IMR-90 (cell line): ENCODE measurements around the gene INO80E. TPM values are rescaled to one million over a fixed set of nuclear protein-coding genes. Genes with fewer than 3 reads are reported as not detected.

Source experiments
- ATAC-seq: fragments of 200-7000 bp; cut with Tn5 transposase; 2 replicates; pipeline ENCODE4 v1.9.1; 2020; ENCODE audit warnings: low read depth, mild to moderate bottlenecking, moderate library complexity
- BruUV-seq: library from RNA; stranded (reverse); fragments of 400-500 nt; replicated peaks from 2 replicates; lab custom pipeline; 2021; lab: Mats Ljungman, UMichigan
- CTCF ChIA-PET: fragments of 300-600 bp; formaldehyde crosslinking; extraction: SDS; loops from one replicate; lab custom pipeline; 2021; ENCODE audit warnings: antibody characterized with exemption; lab: Yijun Ruan, JAX
- POLR2A ChIA-PET: fragments of 300-600 bp; sonication (Branson Sonifier 250); formaldehyde crosslinking; loops from one replicate; lab custom pipeline; 2022; ENCODE audit warnings: antibody characterized with exemption; ENCODE audit not compliant: unreplicated experiment; lab: Charles Lee
- DNase-seq: peaks from one replicate; pipeline ENCODE4 v3.0.0; 2013
- H2AFZ ChIP-seq: replicated peaks from 2 replicates; pipeline ENCODE3; 2013; ENCODE audit warnings: low read length, mild to moderate bottlenecking; ENCODE audit not compliant: poor library complexity
- H2AK5ac ChIP-seq: 2 replicates; pipeline ENCODE4 v1.6.1; 2013; ENCODE audit warnings: low read depth, low read length, inconsistent platforms
- H2AK9ac ChIP-seq: replicated peaks from 2 replicates; pipeline ENCODE3; 2013; ENCODE audit warnings: mild to moderate bottlenecking, low read depth, low read length, moderate library complexity; ENCODE audit not compliant: poor library complexity
- H2BK120ac ChIP-seq: 2 replicates; pipeline ENCODE4 v1.6.1; 2013; ENCODE audit warnings: low read depth, low read length, inconsistent platforms
- H2BK15ac ChIP-seq: 3 replicates; pipeline ENCODE4 v1.6.1; 2013; ENCODE audit warnings: low read depth, low read length, inconsistent platforms
- H2BK20ac ChIP-seq: 2 replicates; pipeline ENCODE4 v1.6.1; 2013; ENCODE audit warnings: low read depth, mild to moderate bottlenecking, inconsistent platforms, low read length, moderate library complexity
- H2BK5ac ChIP-seq: 2 replicates; pipeline ENCODE4 v1.6.1; 2013; ENCODE audit warnings: mild to moderate bottlenecking, low read depth, low read length, inconsistent platforms; ENCODE audit not compliant: poor library complexity, severe bottlenecking
- H3K14ac ChIP-seq: replicated peaks from 2 replicates; pipeline ENCODE4 v1.6.1; 2013; ENCODE audit warnings: low read depth, low read length, inconsistent platforms
- H3K18ac ChIP-seq: 2 replicates; pipeline ENCODE4 v1.6.1; 2013; ENCODE audit warnings: low read depth, low read length, control low read depth
- H3K23ac ChIP-seq: 2 replicates; pipeline ENCODE4 v1.6.1; 2013; ENCODE audit warnings: low read depth, low read length, inconsistent platforms
- H3K27ac ChIP-seq: 2 replicates; pipeline ENCODE4 v1.5.1; 2013; ENCODE audit warnings: mild to moderate bottlenecking, control low read depth, low read length; ENCODE audit not compliant: insufficient read depth
- H3K27me3 ChIP-seq: 2 replicates; pipeline ENCODE4 v1.6.1; 2013; ENCODE audit warnings: low read length; ENCODE audit not compliant: control insufficient read depth, insufficient read depth
- H3K36me3 ChIP-seq: 2 replicates; pipeline ENCODE4 v1.6.1; 2013; ENCODE audit warnings: low read length, mixed read lengths; ENCODE audit not compliant: control insufficient read depth, insufficient read depth
- H3K4ac ChIP-seq: 2 replicates; pipeline ENCODE4 v1.6.1; 2013; ENCODE audit warnings: low read depth, low read length, inconsistent platforms
- H3K4me1 ChIP-seq: 2 replicates; pipeline ENCODE4 v1.6.1; 2013; ENCODE audit warnings: low read length, mixed read lengths; ENCODE audit not compliant: control insufficient read depth, insufficient read depth
- H3K4me2 ChIP-seq: 2 replicates; pipeline ENCODE4 v1.6.1; 2013; ENCODE audit warnings: low read depth, mild to moderate bottlenecking, control low read depth, low read length, moderate library complexity
- H3K4me3 ChIP-seq: 2 replicates; pipeline ENCODE4 v1.5.1; 2013; ENCODE audit warnings: low read depth, mild to moderate bottlenecking, control low read depth, low read length, moderate library complexity; ENCODE audit not compliant: insufficient read depth
- H3K56ac ChIP-seq: 2 replicates; pipeline ENCODE4 v1.6.1; 2013; ENCODE audit warnings: low read length, inconsistent platforms; ENCODE audit not compliant: insufficient read depth; ENCODE audit errors: extremely low read depth
- H3K79me1 ChIP-seq, 2 experiments: 2 replicates each; pipeline ENCODE4 v1.6.1; 2013; ENCODE audit warnings: low read length in 2 of 2, inconsistent platforms in 1 of 2, low read depth in 1 of 2
- H3K9ac ChIP-seq: 2 replicates; pipeline ENCODE4 v1.6.1; 2013; ENCODE audit warnings: low read depth, low read length, control low read depth
- H3K9me1 ChIP-seq: 2 replicates; pipeline ENCODE4 v1.6.1; 2013; ENCODE audit warnings: low read length, inconsistent platforms; ENCODE audit not compliant: insufficient read depth
- H3K9me3 ChIP-seq: 2 replicates; pipeline ENCODE4 v1.6.1; 2013; ENCODE audit warnings: low read length; ENCODE audit not compliant: control insufficient read depth, insufficient read depth
- H4K20me1 ChIP-seq: 2 replicates; pipeline ENCODE4 v1.6.1; 2013; ENCODE audit warnings: low read length, inconsistent platforms; ENCODE audit not compliant: insufficient read depth
- H4K5ac ChIP-seq: 2 replicates; pipeline ENCODE4 v1.6.1; 2013; ENCODE audit warnings: mild to moderate bottlenecking, low read depth, low read length, control low read depth
- H4K8ac ChIP-seq, 2 experiments: 2 replicates each; pipeline ENCODE4 v1.6.1; 2013; ENCODE audit warnings: low read depth in 2 of 2, low read length in 2 of 2, control low read depth in 1 of 2, inconsistent platforms in 1 of 2
- H4K91ac ChIP-seq: 2 replicates; pipeline ENCODE4 v1.6.1; 2013; ENCODE audit warnings: low read depth, low read length, inconsistent platforms; ENCODE audit not compliant: insufficient read depth
- BHLHE40 ChIP-seq: fragments of 150-350 bp; IDR thresholded peaks from 2 replicates; pipeline ENCODE4 v1.6.1; 2016; ENCODE audit warnings: mild to moderate bottlenecking, low read depth, low read length
- CEBPB ChIP-seq: IDR thresholded peaks from 2 replicates; pipeline ENCODE4 v1.6.1; 2012; ENCODE audit warnings: low read depth, low read length, improper control_type of control experiment
- CHD1 ChIP-seq: IDR thresholded peaks from 2 replicates; pipeline ENCODE4 v1.6.1; 2012; ENCODE audit warnings: low read depth, low read length, improper control_type of control experiment
- FOS ChIP-seq: fragments of 150-350 bp; IDR thresholded peaks from 2 replicates; pipeline ENCODE4 v1.6.1; 2016; ENCODE audit warnings: low read depth, low read length
- MAFK ChIP-seq: IDR thresholded peaks from 2 replicates; pipeline ENCODE4 v1.6.1; 2012; ENCODE audit warnings: low read depth, low read length, improper control_type of control experiment
- MAZ ChIP-seq: IDR thresholded peaks from 2 replicates; pipeline ENCODE4 v1.6.1; 2012; ENCODE audit warnings: low read depth, mild to moderate bottlenecking, low read length, improper control_type of control experiment, moderate library complexity, borderline replicate concordance
- MXI1 ChIP-seq: IDR thresholded peaks from 2 replicates; pipeline ENCODE4 v1.6.1; 2012; ENCODE audit warnings: low read depth, mild to moderate bottlenecking, low read length, moderate library complexity, borderline replicate concordance
- NFE2L2 ChIP-seq: fragments of 150-350 bp; IDR thresholded peaks from 2 replicates; pipeline ENCODE4 v1.6.1; 2016; ENCODE audit warnings: low read depth, mild to moderate bottlenecking, low read length
- POLR2A ChIP-seq: IDR thresholded peaks from 2 replicates; pipeline ENCODE4 v1.6.1; 2012; ENCODE audit warnings: mild to moderate bottlenecking, low read depth, low read length
- RAD21 ChIP-seq: IDR thresholded peaks from 2 replicates; pipeline ENCODE4 v1.6.1; 2012; ENCODE audit warnings: low read length, improper control_type of control experiment
- RCOR1 ChIP-seq: IDR thresholded peaks from 2 replicates; pipeline ENCODE4 v1.6.1; 2012; ENCODE audit warnings: mild to moderate bottlenecking, low read length, improper control_type of control experiment; ENCODE audit not compliant: insufficient replicate concordance
- RFX5 ChIP-seq: IDR thresholded peaks from 2 replicates; pipeline ENCODE4 v1.8.0; 2012; ENCODE audit warnings: low read depth, mild to moderate bottlenecking, low read length, moderate library complexity
- SMC3 ChIP-seq: fragments of 150-350 bp; IDR thresholded peaks from 2 replicates; pipeline ENCODE4 v1.6.1; 2016; ENCODE audit warnings: low read depth, mild to moderate bottlenecking, antibody characterized with exemption, low read length, moderate library complexity
- WGBS, 2 experiments: methylation state at CpG; one replicate each; pipeline versions ENCODE4 v1.1.5 to v1.1.7; 2013; ENCODE audit warnings: missing lambda C conversion rate in 2 of 2; ENCODE audit not compliant: insufficient read length in 1 of 2; ENCODE audit errors: extremely low coverage in 2 of 2; 5-methylcytosine and 5-hydroxymethylcytosine counted together
- dilution Hi-C: fragments of 300-500 bp; cut with HindIII; formaldehyde crosslinking; loops from one replicate; pipeline ENCODE4 v1.14.3; 2018; ENCODE audit warnings: low sequenced_read_pairs; ENCODE audit not compliant: unreplicated experiment
- in situ Hi-C: fragments of 300-500 bp; cut with MboI; formaldehyde crosslinking; loops from 3 replicates; pipeline ENCODE4 v1.14.3; 2019; ENCODE audit warnings: low sequenced_read_pairs, inconsistent platforms, mixed read lengths
- intact Hi-C: fragments of 100-400 bp; cut with micrococcal nuclease; formaldehyde crosslinking; loops from 2 replicates; pipeline ENCODE4 v1.10.0; 2022
- polyA plus RNA-seq, 3 experiments: library from polyadenylated mRNA; depleted of rRNA; stranded (reverse); fragments of >200 nt; gene quantifications; 2 replicates each; pipeline ENCODE4 v1.2.3, GENCODE V29; 2012; ENCODE audit warnings: low replicate concordance in 1 of 3
- total RNA-seq: library from RNA; depleted of rRNA; stranded (reverse); fragments of >200 nt; gene quantifications from 2 replicates; pipeline ENCODE4 v1.2.3, GENCODE V29; 2012
- TF ChIP-seq, protein P1 (sequence below): fragments of 150-350 bp; IDR thresholded peaks from 2 replicates; pipeline ENCODE4 v1.6.1; 2016; ENCODE audit warnings: low read depth, mild to moderate bottlenecking, low read length, moderate library complexity, borderline replicate concordance
- TF ChIP-seq, protein P2 (sequence below): conservative IDR thresholded peaks from 2 replicates; pipeline ENCODE4 v1.5.1; 2012; ENCODE audit warnings: mild to moderate bottlenecking, low read depth, low read length, improper control_type of control experiment
- TF ChIP-seq, protein P3 (sequence below): fragments of 150-350 bp; IDR thresholded peaks from 2 replicates; pipeline ENCODE4 v1.6.1; 2017; ENCODE audit warnings: mild to moderate bottlenecking, antibody characterized with exemption, low read length, low read depth

INO80E gene
- total and polyA plus RNA-seq, 2 of the 4 experiments (the other 2 are of a cell fraction): 40.9 to 42.1 TPM

DNA sequence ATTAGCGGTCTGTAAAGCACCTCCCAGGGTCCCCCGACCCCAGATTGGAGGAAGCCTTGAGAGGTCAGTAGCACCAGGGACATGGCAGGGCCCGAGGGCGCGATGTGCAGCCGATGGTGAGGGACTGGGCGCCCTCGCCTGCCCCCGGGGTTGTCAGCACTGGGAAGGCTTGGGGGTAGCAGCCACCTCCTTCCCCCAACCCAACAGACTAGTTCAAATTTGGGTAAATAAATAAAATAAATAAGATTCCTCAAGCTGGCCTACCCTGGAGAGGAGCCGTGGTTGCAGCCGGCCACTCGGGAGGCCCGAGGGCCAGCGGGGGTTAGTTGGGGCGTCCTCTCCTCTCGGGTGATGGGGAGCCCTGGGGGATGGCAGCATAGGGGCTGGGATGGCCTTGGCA, 28.4 kb downstream of the INO80E start:
- Histone ChIP-seq H3K23ac (no peak overlapping the region), H2BK120ac (no peak overlapping the region), H3K9ac (no peak overlapping the region), H3K4ac (no peak overlapping the region), H3K4me2 (no peak overlapping the region), H3K4me3 (no peak overlapping the region), H2AFZ (no peak overlapping the region), H4K5ac (no peak overlapping the region), H4K20me1 (0 out of 2 replicates have a peak, but pooled peaks cover 9% of the 10 kb centered on the region), H3K36me3 (no peaks in the 10 kb centered on the region), H3K79me1 (no peaks in the 10 kb centered on the region), H3K56ac (no peak overlapping the region), H3K4me1 (no peaks in the 10 kb centered on the region), H3K27me3 (peaks cover 51% of the 10 kb centered on the region), H3K27ac (no peak overlapping the region), H2BK20ac (no peak overlapping the region), H3K18ac (no peak overlapping the region), H4K8ac (no peak overlapping the region), H2AK5ac (no peak overlapping the region), H4K91ac (no peak overlapping the region), H3K9me3 (no peaks in the 10 kb centered on the region), H3K14ac (no peak overlapping the region), H2BK5ac (no peak overlapping the region), H3K9me1 (no peaks in the 10 kb centered on the region), H2AK9ac (no peak overlapping the region), H2BK15ac (no peak overlapping the region)
- in situ Hi-C loops (loop anchor here (10.0 kb wide), 1 partner anchor 330 kb away; no protein-coding TSS in a partner anchor), intact Hi-C loops (loop anchor here (5.0 kb wide), 1 partner anchor 207 kb away; the partner anchor contains the start of gene PAGR1), dilution Hi-C loops (no loop called here)
- ATAC-seq: no peak
- ChIA-PET POLR2A (no interaction called here), CTCF (no interaction called here)
- no peak for TF ChIP-seq MAZ
- TF ChIP-seq CHD1: no peak
- no peak for TF ChIP-seq BHLHE40
- TF ChIP-seq SMC3: no peak
- TF ChIP-seq CEBPB: no peak
- no peak for TF ChIP-seq MXI1
- TF ChIP-seq RFX5: no peak
- TF ChIP-seq, protein P1, sequence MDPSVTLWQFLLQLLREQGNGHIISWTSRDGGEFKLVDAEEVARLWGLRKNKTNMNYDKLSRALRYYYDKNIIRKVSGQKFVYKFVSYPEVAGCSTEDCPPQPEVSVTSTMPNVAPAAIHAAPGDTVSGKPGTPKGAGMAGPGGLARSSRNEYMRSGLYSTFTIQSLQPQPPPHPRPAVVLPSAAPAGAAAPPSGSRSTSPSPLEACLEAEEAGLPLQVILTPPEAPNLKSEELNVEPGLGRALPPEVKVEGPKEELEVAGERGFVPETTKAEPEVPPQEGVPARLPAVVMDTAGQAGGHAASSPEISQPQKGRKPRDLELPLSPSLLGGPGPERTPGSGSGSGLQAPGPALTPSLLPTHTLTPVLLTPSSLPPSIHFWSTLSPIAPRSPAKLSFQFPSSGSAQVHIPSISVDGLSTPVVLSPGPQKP: no peak
- TF ChIP-seq RAD21: no peak
- TF ChIP-seq MAFK: no peak
- TF ChIP-seq, protein P2, sequence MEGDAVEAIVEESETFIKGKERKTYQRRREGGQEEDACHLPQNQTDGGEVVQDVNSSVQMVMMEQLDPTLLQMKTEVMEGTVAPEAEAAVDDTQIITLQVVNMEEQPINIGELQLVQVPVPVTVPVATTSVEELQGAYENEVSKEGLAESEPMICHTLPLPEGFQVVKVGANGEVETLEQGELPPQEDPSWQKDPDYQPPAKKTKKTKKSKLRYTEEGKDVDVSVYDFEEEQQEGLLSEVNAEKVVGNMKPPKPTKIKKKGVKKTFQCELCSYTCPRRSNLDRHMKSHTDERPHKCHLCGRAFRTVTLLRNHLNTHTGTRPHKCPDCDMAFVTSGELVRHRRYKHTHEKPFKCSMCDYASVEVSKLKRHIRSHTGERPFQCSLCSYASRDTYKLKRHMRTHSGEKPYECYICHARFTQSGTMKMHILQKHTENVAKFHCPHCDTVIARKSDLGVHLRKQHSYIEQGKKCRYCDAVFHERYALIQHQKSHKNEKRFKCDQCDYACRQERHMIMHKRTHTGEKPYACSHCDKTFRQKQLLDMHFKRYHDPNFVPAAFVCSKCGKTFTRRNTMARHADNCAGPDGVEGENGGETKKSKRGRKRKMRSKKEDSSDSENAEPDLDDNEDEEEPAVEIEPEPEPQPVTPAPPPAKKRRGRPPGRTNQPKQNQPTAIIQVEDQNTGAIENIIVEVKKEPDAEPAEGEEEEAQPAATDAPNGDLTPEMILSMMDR: no peak
- TF ChIP-seq NFE2L2: no peak
- no peak for TF ChIP-seq FOS
- TF ChIP-seq, protein P3, sequence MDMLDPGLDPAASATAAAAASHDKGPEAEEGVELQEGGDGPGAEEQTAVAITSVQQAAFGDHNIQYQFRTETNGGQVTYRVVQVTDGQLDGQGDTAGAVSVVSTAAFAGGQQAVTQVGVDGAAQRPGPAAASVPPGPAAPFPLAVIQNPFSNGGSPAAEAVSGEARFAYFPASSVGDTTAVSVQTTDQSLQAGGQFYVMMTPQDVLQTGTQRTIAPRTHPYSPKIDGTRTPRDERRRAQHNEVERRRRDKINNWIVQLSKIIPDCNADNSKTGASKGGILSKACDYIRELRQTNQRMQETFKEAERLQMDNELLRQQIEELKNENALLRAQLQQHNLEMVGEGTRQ: no peak
- no peak for TF ChIP-seq POLR2A
- no peak for TF ChIP-seq RCOR1
- 69% methylated on average over 3 of the region's 16 CpGs; no CpG with 5 or more reads in 1 of the 2 experiments for WGBS, 2 experiments
- DNase-seq: no peak
- BruUV-seq: no TSS peak
